HepG2 (cell line): Measurements from ENCODE around the gene SUPT4H1. TPM values are rescaled to one million over a fixed set of nuclear protein-coding genes. Genes with fewer than 3 reads are reported as not detected.

Source experiments
- ATAC-seq: fragments of 200-7000 bp; cut with Tn5 transposase; 3 replicates; pipeline ENCODE4 v1.9.1; 2020; ENCODE audit warnings: mild to moderate bottlenecking, moderate library complexity
- BruUV-seq: library from RNA; stranded (reverse); fragments of 400-500 nt; replicated peaks from 2 replicates; lab custom pipeline; 2021; lab: Mats Ljungman, UMichigan
- CTCF ChIA-PET: fragments of 300-600 bp; formaldehyde crosslinking; extraction: SDS; loops from one replicate; lab custom pipeline; 2021; ENCODE audit warnings: low total read pairs, inconsistent platforms, low intra/inter-chr PET ratio; lab: Yijun Ruan, JAX
- POLR2A ChIA-PET: fragments of 350-600 bp; sonication (Branson Sonifier 250); formaldehyde crosslinking; loops from one replicate; lab custom pipeline; 2020; ENCODE audit warnings: antibody characterized with exemption, inconsistent platforms; lab: Yijun Ruan, JAX
- DNase-seq: peaks from one replicate; pipeline ENCODE4 v3.0.0-alpha.2; 2015; ENCODE audit warnings: low spot score
- FAIRE-seq: peaks from 3 replicates; lab custom pipeline; 2011; peaks lifted over from hg19 to GRCh38; lab: Jason Lieb, UNC
- H2AFZ ChIP-seq: one replicate; pipeline ENCODE4 v1.6.1; 2011; ENCODE audit warnings: low read length, inconsistent platforms
- H3K27ac ChIP-seq: fragments of 300-600 bp; 3 replicates; pipeline ENCODE4 v1.8.0; 2011; ENCODE audit warnings: mixed run types, mild to moderate bottlenecking, mixed read lengths, low read length, inconsistent platforms; ENCODE audit not compliant: insufficient read depth; ENCODE audit errors: extremely low read length
- H3K27me3 ChIP-seq, 2 experiments: fragments of 200-600 bp in 1 of 2; 2 replicates in 1 of 2; 3 replicates in 1 of 2; pipeline versions ENCODE4 v1.6.0 to v1.8.0; 2011; ENCODE audit warnings: low read length in 2 of 2, mild to moderate bottlenecking in 2 of 2, moderate library complexity in 2 of 2, inconsistent platforms in 1 of 2; ENCODE audit not compliant: insufficient read depth in 2 of 2, control insufficient read depth in 1 of 2
- H3K36me3 ChIP-seq, 2 experiments: fragments of 200-600 bp in 1 of 2; replicated peaks in 1 of 2; 2 replicates in 1 of 2; 3 replicates in 1 of 2; pipeline versions ENCODE4 v1.5.1 to v1.8.0; 2011; ENCODE audit warnings: low read length in 2 of 2, inconsistent platforms in 1 of 2; ENCODE audit not compliant: insufficient read depth in 2 of 2, control insufficient read depth in 1 of 2
- H3K4me1 ChIP-seq: 2 replicates; pipeline ENCODE4 v1.5.1; 2012; ENCODE audit warnings: low read length, inconsistent platforms; ENCODE audit not compliant: insufficient read depth
- H3K4me2 ChIP-seq: 2 replicates; pipeline ENCODE4 v1.6.0; 2011; ENCODE audit warnings: low read depth, low read length, inconsistent platforms
- H3K4me3 ChIP-seq, 3 experiments: fragments of 200-600 bp in 1 of 3; sonication (generic), shearing (Covaris generic) in 1 of 3; replicated peaks in 1 of 3; 2 replicates each; pipeline ENCODE4 v1.5.1; 2011 to 2016; ENCODE audit warnings: low read length in 3 of 3, inconsistent platforms in 2 of 3, low read depth in 2 of 3, mild to moderate bottlenecking in 2 of 3, control low read depth in 1 of 3, mixed read lengths in 1 of 3; ENCODE audit not compliant: insufficient read depth in 1 of 3
- H3K79me2 ChIP-seq: one replicate; pipeline ENCODE4 v1.6.1; 2011; ENCODE audit warnings: low read length, inconsistent platforms; ENCODE audit not compliant: insufficient read depth
- H3K9ac ChIP-seq: 2 replicates; pipeline ENCODE4 v1.6.0; 2011; ENCODE audit warnings: mild to moderate bottlenecking, low read depth, low read length, inconsistent platforms; ENCODE audit not compliant: insufficient read depth
- H3K9me3 ChIP-seq: 2 replicates; pipeline ENCODE4 v1.5.1; 2012; ENCODE audit warnings: mild to moderate bottlenecking, low read length
- H4K20me1 ChIP-seq: 2 replicates; pipeline ENCODE4 v1.6.0; 2011; ENCODE audit warnings: inconsistent platforms, mild to moderate bottlenecking, low read length, moderate library complexity; ENCODE audit not compliant: insufficient read depth
- WGBS: methylation state at CpG from one replicate; pipeline ENCODE4 v1.1.6; 2017; ENCODE audit warnings: low lambda C conversion rate; 5-methylcytosine and 5-hydroxymethylcytosine counted together
- in situ Hi-C: cut with HindIII; loops from 2 replicates; pipeline ENCODE4 v1.10.0; 2017; ENCODE audit warnings: low pct_unique_long_range_greater_than_20kb; ENCODE audit not compliant: extremely low pct_ligation_motif_present
- intact Hi-C: fragments of 100-400 bp; cut with micrococcal nuclease; formaldehyde crosslinking; loops from one replicate; pipeline ENCODE4 v1.10.0; 2022; ENCODE audit not compliant: unreplicated experiment
- polyA plus RNA-seq, 8 experiments: library from polyadenylated mRNA; depleted of rRNA in 3 of 8; stranded (reverse) in 7 of 8; unstranded in 1 of 8; fragments of >200 nt; fragmentation: Illumina TruSeq in 4 of 8; extraction: Trizol in 4 of 8; gene quantifications; 2 replicates each; pipeline versions ENCODE4 v1.2.1 to v1.2.3, GENCODE V29; 2011 to 2016; ENCODE audit warnings: low read depth in 4 of 8, missing spikeins in 1 of 8, mixed read lengths in 1 of 8; ENCODE audit not compliant: insufficient read depth in 1 of 8
- total RNA-seq, 5 experiments: library from RNA; depleted of rRNA; stranded (reverse); fragments of >200 nt; fragmentation: Illumina TruSeq; extraction: Trizol; gene quantifications; 2 replicates each; pipeline ENCODE4 v1.2.3, GENCODE V29; 2016; ENCODE audit warnings: low read depth in 1 of 5
- TF ChIP-seq, protein P1 (sequence below): sonication (generic); formaldehyde crosslinking; IDR thresholded peaks from 2 replicates; pipeline ENCODE4 v1.4.0; 2020; ENCODE audit warnings: missing genetic modification reagents, borderline replicate concordance

The SUPT4H1 gene
- total and polyA plus RNA-seq, 2 of the 13 experiments (the other 11 are each of a cell fraction or from before 2014, with no cell fraction given), result 155 to 244 TPM

DNA sequence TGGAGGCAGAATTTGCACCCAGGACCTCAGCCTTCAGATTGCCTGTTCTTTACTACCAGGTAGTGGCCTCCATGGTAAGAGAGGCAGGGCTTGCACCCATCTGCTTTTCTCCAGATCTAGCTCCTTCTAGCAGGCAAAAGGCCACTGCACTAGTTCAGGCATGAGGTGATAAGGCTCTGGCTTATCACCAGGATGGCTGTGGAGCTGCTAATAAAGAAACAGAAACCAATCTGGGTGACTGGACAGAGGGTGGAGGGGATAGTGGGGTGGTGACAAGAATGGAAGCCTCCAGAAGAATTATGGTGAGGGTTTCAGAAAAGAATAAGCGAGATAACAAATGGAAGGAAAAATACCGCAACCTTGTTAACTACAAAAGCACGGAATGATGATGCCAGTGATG, 15.5 kb upstream of the SUPT4H1 start:
- DNase-seq, result no peak
- POLR2A ChIA-PET, result interaction anchor here (0.8 to 12.9 kb wide), 5 partner anchors 13 to 48 kb away, joined by 3 to 458 read pairs (median 244); partner anchors contain the start of genes RNF43 and SUPT4H1

More for the DNA sequence above, 15.5 kb upstream of the SUPT4H1 start:
- Histone ChIP-seq H4K20me1 (no peaks in the 10 kb centered on the region), H3K79me2 (peaks cover 88% of the 10 kb centered on the region), H2AFZ (no peak overlapping the region), H3K27ac (peak overlapping the region; percentile 33), H3K4me1 (peaks cover 100% of the 10 kb centered on the region), H3K4me3 (no peak overlapping the region), H3K9me3 (no peaks in the 10 kb centered on the region), H3K4me2 (no peak overlapping the region), H3K36me3 (peaks cover 50 to 66% of the 10 kb centered on the region in 2 experiments), H3K9ac (peak overlapping the region; percentile 30; the same call in 1 of the 2 replicates), H3K27me3 (no peaks in the 10 kb centered on the region)
- ATAC-seq (no peak), FAIRE-seq (no peak)
- intact Hi-C loops (no loop called here), in situ Hi-C loops (no loop called here)
- CTCF ChIA-PET, result no interaction called here
- BruUV-seq, result TSS peak; percentile 5
- TF ChIP-seq, protein P1, sequence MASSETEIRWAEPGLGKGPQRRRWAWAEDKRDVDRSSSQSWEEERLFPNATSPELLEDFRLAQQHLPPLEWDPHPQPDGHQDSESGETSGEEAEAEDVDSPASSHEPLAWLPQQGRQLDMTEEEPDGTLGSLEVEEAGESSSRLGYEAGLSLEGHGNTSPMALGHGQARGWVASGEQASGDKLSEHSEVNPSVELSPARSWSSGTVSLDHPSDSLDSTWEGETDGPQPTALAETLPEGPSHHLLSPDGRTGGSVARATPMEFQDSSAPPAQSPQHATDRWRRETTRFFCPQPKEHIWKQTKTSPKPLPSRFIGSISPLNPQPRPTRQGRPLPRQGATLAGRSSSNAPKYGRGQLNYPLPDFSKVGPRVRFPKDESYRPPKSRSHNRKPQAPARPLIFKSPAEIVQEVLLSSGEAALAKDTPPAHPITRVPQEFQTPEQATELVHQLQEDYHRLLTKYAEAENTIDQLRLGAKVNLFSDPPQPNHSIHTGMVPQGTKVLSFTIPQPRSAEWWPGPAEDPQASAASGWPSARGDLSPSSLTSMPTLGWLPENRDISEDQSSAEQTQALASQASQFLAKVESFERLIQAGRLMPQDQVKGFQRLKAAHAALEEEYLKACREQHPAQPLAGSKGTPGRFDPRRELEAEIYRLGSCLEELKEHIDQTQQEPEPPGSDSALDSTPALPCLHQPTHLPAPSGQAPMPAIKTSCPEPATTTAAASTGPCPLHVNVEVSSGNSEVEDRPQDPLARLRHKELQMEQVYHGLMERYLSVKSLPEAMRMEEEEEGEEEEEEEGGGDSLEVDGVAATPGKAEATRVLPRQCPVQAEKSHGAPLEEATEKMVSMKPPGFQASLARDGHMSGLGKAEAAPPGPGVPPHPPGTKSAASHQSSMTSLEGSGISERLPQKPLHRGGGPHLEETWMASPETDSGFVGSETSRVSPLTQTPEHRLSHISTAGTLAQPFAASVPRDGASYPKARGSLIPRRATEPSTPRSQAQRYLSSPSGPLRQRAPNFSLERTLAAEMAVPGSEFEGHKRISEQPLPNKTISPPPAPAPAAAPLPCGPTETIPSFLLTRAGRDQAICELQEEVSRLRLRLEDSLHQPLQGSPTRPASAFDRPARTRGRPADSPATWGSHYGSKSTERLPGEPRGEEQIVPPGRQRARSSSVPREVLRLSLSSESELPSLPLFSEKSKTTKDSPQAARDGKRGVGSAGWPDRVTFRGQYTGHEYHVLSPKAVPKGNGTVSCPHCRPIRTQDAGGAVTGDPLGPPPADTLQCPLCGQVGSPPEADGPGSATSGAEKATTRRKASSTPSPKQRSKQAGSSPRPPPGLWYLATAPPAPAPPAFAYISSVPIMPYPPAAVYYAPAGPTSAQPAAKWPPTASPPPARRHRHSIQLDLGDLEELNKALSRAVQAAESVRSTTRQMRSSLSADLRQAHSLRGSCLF (CRISPR knock-in tag), result no peak
- 98% methylated on average over 3 of the region's 3 CpGs for WGBS
